Measurements from ENCODE around the gene SUFU.

SUFU gene

DNA sequence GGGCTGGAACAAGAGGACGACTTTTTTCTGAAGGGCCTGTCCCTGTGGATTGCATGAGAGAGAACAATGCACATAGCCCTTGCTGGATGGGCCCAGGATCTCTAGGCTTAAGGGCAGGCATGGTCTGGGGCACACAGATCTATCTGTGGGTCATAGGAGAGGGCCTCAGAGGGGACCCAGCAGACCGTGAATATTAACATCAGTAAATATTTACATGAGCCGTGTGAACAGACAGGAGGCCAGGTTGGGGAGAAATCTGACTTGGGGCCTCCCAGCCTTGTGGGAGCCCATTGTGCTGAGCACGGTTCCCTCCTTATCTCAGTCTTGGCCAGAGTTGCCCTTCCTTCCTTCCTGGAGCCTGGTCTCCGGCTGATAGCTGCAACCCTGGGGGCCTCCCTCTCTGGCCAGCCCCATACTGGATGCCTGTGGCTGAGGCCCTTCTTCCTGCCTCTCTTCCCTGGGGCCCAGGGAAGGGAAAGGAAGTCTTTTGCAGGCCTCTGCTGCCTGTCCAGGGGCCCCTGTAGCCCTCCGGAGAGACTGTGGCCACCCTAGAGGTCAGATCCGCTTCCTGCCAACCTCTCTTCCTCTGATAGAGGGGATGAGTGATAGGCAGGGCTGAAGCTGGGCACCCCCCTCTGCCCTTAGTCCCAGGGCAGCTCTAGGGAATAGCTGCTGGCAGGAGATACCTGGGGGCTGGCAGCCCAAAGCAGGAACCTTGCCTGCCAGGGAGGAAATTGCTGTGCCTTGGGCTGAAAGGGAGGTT lies 96.0 kb downstream of the SUFU start:
- no peak for DNase-seq

DNA sequence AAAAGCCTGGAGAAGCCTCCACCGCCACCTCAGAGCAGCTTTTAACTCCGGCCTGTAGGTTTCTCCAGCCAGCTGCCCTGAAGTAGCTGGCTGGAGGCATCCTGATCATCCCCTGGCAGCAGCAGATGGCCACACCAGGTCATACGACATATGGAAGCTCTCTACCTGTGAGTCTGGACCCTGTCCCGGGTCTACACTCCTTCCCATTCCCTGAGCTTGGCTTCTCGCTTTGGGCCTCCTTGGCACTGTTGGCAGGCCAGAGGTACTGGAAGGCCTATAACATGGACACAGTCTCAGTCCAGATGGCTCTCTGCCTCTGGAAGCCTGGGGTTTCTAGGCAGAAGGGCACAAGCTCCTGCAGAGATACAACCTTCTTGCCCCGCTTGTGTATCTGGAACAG lies 97.0 kb downstream of the SUFU start:
- DNase-seq = no peak

DNA sequence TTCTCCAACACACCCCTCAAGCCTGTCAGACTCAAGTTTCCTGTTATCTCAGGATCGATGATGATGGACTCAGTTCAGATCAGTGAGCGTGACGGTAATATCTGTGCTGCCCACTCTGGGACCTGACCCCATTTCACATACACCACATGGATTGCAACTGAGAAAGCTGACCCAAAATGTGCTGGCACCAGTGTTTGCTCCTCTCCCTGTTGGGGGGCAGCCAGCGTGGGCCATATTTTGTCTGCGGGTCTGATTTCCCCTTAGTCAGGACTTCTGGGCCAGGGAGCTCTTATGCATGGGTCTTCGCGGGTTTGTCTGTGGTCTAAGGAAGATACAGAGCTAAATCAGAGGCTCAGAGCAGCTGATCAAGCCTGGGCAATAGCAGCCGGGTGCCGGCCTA lies 97.9 kb downstream of the SUFU start:
- DNase-seq = no peak

DNA sequence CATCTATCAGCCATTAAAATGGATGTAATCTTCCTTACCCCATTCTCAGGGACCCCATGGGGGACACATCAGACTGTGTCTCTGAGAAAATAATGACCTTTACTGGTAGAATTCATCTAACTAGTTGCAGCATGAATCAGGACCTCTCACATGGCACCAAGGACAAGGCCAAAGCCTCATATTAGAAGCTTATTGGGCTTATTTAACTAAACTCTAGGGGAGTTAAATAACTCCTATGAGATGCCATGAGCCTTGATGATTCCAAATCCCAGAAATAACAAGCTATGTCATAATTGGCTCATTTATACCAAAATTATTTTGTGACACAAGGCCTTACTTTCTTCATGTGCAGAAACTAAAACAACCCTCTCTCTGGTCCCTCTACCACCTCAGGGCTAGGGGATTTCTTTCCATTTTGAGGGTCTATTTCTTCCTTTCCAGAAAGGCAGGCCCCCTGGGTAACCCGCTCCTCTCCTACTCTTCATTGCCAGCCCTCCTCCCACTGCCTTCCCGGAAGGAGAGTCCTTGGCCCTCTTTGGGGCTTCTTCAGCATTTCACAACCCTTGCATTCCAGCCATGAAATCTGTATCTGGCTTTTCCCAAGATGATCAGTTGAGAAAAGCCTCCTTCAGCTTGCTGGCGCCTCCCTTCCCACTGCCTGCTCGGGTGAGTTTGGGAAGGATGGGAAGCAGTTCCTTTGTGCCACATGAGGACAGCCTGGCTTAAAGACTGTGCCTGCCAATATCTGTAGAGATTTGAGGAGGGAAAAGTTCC lies 98.7 kb downstream of the SUFU start:
- no peak for DNase-seq

DNA sequence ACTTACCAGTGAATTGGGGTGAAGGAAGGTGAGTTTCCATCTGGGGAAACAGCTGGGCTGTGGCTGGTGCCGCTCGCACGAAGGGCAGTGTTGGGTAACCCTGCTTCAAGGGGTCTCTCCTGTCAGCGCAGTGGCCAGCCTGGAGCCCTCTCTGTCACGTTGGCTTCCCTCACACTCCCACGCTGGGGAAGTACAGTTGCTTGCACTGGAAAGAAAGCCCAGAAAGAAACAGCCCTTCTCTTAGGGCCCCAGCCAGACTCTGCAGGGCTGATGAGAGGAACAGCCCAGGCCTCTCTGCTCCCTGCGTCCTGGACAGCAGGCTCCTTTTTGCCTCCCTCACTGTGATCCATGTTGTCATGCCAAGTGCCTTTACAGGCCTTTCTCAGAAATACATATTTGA lies 100.2 kb downstream of the SUFU start:
- DNase-seq = no peak

DNA sequence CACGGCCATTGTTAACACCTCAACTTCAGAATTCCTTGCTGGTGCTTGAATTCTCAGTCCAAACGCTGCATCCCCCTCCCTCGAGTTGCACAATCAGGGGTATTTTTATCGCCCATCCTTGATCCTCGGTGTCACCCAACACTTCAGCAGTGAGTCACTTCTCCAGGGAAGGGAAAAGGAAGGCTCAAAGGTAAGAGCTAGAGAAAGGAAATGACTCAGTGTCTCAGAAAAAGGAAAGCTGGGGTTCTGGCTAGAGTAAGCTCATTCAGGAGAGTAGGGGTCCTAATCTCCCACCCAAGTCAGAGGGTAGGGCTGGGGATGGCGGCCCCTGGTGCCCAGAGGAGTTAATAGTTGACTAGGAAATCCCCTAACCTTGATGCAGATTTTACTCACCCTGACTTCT lies 100.7 kb downstream of the SUFU start:
- no peak for DNase-seq

DNA sequence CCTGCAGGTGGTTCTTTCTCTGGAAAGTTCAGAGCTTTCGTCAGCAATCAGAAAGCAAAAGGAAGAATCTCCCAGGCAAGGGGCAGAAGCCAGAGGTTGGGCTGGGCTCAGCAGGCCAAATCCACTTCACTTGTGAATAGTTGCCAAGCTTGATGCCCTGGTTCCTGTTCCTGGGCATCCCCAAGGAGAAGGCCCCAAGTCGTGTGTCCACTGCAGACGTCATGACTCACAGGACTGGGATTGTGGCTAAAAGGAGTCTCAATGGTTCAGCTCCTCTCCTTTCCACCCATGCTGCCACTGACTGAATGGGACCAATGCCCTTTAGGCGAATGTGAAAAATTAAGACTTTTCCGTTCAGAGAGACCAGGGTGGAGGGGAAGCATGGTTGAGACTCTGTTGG lies 101.9 kb downstream of the SUFU start:
- DNase-seq = no peak

DNA sequence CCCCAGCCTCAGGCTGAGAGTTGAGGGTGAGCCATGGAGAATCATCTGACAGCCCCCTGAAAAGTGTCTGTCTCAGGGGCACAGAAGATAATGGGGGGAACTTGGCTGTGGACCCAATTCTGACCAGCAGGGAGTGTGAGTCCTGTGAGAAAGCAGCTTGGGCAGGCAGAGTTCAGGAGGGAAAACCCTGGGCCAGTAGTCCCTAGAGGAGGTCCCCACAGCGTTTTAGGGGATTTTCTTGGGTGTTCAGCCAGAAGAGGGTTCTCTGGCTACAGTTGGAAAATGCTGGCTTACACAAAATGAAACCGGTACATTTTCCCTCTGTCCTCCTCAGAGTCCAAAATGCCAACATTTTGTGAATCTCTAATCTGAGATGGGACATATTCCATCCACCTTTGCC lies 104.7 kb downstream of the SUFU start:
- DNase-seq = no peak

DNA sequence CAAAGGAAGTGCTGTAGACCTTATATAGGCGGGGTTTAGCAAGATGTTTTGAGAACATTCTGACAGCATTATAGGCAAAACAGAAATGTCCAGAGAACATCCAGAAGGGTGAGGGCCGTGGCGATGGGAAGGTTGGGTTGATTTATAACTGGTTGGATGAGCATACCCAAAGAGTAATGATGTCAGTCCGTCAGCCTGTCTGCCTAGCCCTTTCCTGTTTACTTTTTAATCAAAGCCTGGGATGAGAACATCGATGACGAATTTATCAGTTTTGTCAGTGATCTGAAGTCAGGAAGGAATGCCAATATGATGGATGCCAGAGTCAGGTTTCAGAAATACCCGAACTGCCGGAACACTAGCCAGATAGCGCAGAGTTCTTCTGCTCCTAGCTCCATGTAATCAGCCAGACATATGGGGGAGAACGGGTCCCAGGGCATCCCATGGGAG lies 106.7 kb downstream of the SUFU start:
- DNase-seq = no peak

DNA sequence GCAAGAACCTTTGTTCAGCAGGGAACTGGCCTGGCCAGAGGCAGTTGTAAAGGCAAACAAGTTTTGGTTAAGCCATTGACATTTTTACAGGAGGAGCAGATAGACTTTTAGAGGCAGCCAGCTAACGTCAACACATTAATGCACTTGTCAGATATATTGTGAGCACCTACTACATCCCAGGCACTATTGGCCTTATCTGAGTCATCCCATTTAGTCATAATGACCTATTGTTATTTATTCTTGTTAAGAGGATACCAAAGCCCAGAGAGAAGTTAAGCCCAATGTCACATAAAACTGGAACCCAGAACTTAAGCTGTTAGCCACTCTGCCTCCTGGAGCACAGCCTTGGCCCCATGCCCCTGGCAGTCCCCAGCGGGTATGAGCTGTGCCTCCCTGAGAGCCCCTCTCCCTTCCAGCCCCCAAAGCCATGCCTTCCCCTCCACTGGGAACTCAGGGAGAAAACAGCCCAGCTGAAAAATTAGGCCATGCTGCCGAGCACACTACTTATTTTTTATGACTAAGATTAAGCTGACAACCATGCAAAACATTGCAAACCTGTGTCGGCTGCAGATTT lies 107.8 kb downstream of the SUFU start:
- no peak for DNase-seq

DNA sequence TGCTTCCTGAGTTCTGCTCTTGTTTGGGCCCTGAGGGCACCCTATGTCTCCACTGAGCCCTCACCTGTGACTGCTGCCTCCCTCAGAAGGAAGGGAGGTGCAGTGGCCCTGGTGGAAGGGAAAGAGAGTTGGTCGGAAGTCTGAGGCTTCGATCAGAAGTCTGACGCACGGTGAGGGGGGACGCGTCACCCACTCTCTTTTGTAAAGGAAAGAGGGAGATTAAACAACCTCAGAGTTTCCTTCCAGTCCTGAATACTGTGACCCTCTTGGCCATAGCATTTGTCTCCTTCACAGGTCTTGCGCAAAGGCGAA lies 109.1 kb downstream of the SUFU start:
- no peak for DNase-seq

DNA sequence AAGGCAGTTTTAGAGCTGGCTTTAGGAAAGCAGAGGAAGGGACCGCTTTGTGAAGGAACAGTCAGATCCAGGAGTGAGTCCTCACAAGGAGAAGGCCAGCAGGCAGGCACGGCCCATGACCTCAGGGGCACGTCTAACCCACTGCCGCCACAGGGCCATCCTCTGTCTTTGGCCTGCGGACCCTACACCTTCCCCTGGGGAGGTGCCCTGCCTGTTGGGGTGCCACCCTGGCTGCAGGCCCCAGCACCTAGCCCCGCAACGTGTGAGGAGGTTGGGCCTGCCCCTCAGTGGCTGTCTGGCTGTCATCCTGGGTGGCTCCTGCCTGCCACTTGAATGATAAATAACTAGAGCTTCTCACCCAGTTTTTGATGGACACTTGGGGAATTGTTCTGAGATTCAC lies 109.5 kb downstream of the SUFU start:
- no peak for DNase-seq

DNA sequence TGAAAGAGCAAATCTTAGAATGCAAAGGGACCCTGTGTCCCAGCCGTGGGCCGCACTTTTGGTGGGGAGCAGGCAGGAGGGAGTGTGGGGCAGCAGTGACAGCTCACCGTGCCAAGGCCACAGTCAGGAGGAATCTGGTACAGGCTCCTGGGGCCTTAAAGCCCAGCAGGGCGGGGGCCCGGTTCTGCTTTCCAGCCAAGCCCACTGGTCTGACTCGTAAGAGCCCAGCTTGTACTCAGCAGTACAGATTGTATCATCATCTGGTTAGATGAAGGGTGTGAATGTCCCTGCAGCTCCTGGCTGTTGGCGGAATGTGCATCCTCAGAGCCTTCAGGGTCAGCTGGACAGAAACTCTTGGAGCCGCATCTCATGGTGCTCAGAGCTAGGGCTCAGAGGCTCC lies 110.0 kb downstream of the SUFU start:
- DNase-seq = no peak

DNA sequence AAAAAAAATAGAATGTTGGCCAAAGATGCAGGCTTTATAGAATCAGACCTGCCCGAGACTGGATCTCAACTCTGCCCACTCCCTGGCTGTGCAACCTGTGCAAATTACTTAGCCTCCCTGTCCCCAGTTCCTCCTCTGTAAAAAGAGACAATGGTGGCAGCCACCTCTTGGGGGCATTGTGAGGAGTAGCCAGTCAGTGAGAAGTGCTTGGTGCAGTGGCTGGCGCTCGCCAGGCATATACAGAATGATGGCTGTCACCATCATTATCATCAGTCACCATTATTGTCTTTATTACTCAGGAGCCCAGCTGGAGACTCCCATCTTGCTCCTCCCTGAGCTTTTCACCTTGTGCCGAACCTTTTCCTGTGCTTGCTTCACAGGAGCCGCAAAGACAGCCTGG lies 111.1 kb downstream of the SUFU start:
- DNase-seq = no peak

DNA sequence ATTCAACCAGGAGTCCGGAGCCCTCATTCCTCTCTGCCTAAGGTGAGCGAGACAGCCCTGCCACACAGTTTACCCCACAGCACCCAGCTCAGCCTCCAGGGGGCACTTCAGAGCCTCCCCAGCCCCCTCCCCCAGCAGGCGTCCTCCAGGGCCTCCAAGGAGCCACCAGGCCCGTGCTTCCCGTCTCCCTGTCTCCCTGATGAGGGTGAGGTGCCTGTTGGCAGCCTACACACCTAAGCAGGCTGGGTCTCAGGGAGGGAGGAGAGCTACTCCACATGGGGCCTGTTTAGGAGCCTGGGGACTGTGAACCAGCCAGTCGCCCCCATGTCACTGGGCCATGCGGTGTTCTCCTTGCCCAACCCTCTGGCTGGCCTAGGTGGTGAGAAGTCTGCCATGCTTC lies 111.6 kb downstream of the SUFU start:
- DNase-seq = no peak

DNA sequence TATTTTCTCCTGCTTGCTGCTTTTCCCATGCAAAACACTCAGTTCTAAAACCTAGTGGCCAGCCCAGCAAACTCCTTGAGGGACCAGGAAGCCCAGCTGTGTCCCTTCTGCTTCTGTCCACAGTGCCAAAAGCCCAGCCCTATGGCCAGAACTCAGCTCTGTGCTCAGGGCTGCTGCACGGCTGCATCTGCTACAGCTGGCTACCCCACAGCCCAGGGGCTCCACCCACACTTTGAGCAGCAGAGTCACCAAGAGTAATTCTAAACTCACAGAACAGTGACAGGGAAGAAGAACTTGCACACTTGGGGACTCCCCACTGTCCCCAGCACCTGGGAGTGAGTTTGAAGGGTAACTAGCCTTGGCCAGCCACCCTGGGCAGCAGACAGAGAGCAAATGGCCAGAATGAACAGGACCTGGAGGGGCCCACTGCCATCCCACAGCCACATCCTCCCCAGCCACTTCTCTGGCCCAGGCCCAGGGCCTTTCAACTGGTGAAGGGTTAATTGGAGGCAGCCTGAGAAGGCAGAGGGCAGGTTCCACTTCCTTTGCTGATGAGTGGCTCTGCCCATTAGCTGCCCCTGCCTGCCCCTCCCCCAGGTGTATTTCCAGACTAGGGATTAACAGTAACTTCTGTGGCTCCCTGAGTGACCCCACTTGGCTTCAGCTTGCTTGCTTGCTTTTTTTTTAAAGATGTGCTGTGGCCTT lies 112.4 kb downstream of the SUFU start:
- no peak for DNase-seq

DNA sequence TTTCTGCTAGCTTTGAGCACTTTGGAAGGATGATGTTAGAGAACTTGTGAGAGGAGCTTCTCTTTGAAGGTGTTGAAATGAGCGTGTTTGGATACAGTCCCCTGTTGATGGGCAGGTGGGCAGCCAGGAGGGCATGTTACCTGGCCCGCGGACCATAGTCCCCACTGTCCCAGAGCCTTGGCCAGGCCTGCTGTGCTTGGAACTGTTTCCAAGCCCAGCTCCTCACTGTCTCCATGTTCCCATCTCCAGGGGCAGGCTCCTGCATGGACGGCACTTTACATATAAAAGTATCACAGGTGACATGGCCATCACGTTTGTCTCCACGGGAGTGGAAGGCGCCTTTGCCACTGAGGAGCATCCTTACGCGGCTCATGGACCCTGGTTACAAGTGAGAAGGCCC lies 113.3 kb downstream of the SUFU start:
- no peak for DNase-seq

DNA sequence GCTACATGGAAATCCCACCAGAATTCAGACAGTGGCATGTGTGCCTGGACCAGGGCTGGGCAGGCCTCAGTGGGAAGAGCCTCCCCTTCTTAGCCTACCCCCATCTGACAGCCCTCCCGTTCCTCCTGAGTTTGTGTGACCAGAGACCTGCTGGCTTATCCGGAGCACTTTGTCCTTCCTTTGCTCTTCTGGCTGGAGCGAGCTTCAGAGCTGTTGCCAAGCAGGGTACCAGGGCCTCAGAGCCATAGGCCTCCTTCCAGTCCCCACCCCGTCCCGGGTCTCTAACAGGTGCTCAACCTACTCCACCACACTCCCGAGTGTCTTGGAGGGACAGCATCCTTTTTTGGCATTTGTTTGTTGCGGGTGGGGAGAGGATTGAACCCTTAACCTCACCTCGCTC lies 114.0 kb downstream of the SUFU start:
- no peak for DNase-seq

DNA sequence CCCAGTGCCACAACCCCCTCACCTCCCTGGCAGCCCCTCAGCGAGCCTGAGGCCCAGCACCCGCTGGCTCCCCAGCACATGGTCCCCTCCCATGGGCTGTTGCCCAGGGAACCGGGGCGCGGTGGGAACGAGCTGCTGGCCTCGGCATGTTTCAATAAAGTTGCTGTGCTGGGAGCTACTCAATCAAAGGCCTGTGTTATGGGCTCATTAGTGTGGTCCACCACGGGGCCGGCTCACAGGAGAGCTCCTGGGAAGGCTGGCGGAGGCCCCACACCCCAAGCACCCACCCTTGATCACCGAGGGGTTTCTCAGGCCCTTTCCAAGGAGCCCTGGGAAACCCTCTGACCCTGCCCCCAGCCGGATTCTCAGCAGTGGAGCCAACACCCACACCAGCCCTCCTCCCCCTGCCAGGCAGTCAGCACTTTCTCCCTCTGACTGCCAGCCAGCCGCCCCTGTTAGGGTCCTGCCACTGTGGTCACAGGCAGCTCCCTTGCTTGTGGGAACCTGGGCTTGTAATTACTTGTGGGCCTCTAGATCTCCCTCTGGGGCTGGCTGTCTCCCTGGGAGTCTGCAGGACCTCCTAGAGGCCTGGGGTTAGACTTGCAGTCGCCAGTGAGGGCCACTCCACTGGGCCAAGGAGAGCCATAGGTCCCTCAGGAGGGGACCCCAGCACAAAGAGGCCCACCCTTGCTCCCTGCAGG lies 115.7 kb downstream of the SUFU start:
- DNase-seq = no peak

DNA sequence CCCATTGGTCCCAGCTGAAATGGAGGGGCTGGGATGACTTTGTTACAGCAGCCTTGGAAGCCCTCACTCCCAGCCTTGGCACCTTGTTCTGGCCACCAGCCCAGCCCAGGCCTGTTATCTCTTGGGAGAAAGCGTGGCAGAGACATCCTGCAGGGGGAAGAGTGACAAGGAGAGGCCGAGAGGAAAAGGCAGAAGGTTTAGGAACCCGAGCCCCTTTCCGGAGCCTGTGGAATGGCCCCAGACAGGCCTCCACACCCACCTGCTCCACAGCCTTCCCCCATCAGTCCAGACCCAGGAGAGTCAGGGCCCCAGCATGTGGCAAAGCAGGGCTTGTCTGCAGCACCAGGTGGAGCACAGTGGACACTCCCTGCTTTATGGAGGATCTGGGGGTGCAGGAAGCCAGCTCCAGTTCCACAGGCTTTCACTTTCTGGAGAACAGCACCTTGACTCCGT lies 116.4 kb downstream of the SUFU start:
- DNase-seq = no peak

DNA sequence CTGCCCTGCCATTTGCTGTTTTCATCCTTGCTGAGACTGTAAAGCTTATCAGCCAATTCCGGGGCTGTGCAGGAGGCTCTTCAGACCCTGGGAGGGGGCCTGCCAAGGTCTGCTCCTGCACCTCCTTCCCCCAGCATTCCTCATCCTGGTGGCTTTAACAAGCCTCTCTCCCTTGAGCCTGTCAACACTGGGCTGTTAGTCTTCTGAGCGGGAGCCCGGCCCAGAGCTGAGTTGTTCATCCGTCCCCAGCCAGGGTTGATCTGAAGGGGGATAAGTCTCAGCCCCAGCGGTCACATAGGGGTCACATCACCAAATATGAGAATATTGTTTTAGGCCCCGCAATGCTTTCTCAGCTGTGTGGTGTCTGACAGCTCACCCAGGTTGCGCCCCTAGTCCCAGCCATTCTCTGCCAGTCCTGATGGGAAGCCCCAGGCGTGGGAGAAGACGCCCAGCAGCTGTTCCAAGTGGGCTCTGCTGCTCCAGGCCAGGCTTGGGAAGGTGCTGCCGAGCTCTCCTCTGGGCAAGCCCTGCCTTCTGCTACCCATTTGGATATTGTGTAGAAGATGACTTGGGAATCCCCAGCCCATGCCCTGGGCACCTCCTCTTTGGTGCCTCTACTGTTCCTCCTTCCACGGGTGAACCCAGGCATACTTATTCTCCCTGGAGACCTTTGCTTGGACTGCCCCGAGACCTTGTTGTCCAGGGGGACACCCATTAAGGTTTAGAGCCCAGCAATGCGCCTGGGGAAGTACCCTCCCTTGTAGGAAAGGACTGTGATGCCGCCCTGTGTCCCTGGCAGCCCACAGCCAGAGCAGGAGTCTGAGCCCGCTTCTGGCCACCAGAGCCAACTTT lies 117.0 kb downstream of the SUFU start:
- DNase-seq = no peak
